Gastroesophageal sphincter (tissue), 3 donors: ENCODE measurements around the gene LMO1.

ENCODE experiments used
- CTCF ChIP-seq, 4 experiments: fragments of 200-600 bp in 2 of 4; fragments of 450-650 bp in 2 of 4; sonication (generic) in 1 of 4; IDR thresholded peaks; one replicate each; pipeline ENCODE4 v1.5.1; 2017 to 2019; ENCODE audit warnings: antibody characterized with exemption in 4 of 4, mild to moderate bottlenecking in 2 of 4, moderate library complexity in 2 of 4
- EP300 ChIP-seq: sonication (generic); formaldehyde crosslinking; IDR thresholded peaks from one replicate; pipeline ENCODE4 v1.6.1; 2017; ENCODE audit warnings: antibody characterized with exemption, mild to moderate bottlenecking
- POLR2A ChIP-seq, 2 donors: fragments of 450-650 bp; IDR thresholded peaks; one replicate each; pipeline ENCODE4 v1.6.1; 2017; ENCODE audit warnings: antibody characterized with exemption in 2 of 2, mild to moderate bottlenecking in 2 of 2, moderate library complexity in 1 of 2
- POLR2AphosphoS5 ChIP-seq: sonication (generic); formaldehyde crosslinking; IDR thresholded peaks from one replicate; pipeline ENCODE4 v1.6.1; 2017; ENCODE audit warnings: antibody characterized with exemption

DNA sequence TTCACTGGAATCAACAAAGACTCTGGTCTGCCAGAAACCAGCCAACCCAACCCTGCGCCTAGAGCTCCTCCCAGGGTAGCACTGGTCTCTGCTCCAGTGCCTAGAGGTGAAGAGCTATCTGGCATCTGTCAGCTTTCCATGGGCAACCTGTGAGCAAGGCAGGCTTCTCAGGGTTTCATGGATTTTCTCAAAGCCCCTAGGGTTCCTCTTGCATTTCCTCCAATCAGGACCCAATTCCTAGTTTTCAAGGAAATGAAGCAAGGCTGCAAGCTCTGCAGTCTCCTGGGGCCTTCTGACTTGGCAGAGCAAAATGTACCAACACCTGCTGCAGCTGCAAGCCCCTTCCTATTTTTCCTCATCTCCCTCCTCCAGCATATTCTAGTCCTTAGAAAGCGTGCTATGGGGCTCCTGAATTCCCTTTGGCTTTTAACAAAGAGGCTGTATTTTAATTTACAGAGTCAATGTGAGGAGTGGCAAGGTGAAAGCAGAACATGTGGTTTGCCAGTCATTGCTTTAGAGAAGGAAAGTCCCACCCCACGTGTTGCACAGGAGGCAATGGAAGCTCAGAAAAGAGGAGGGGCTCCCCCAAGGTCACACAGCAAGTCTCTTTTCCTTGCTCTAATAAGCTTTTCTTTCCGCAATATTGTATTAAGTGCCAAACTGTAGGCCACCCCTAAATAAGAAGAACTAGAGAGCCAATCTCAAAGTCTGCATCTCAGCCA lies 61.9 kb downstream of the LMO1 start:
- TF ChIP-seq CTCF (IDR thresholded peaks at IDR 0.05) (no peak), EP300 (no peak), POLR2A (IDR thresholded peaks at IDR 0.05) (no peak), POLR2AphosphoS5 (no peak)
